Memory B cell (primary cell): ENCODE measurements around the gene TMTC3.

Experiments used
- ATAC-seq: fragments of 150-1000 bp; cut with Tn5 transposase; 2 replicates; pipeline ENCODE4 v1.10.0; 2021; ENCODE audit warnings: low read depth, mild to moderate bottlenecking, moderate library complexity
- DNase-seq, 2 donors: peaks; one replicate each; pipeline ENCODE4 v3.0.0; 2022; ENCODE audit warnings: low spot score in 2 of 2
- H3K27ac Mint-ChIP-seq: one replicate; pipeline ENCODE4 v1.8.0; 2022; ENCODE audit warnings: mild to moderate bottlenecking, moderate library complexity, mixed read lengths
- H3K27me3 Mint-ChIP-seq: one replicate; pipeline ENCODE4 v1.8.0; 2022; ENCODE audit warnings: mixed read lengths
- H3K36me3 Mint-ChIP-seq: one replicate; pipeline ENCODE4 v1.8.0; 2022; ENCODE audit warnings: mild to moderate bottlenecking, mixed read lengths
- H3K4me1 Mint-ChIP-seq: one replicate; pipeline ENCODE4 v1.8.0; 2022; ENCODE audit warnings: mixed read lengths
- H3K4me3 Mint-ChIP-seq: one replicate; pipeline ENCODE4 v1.8.0; 2022; ENCODE audit warnings: mild to moderate bottlenecking, moderate library complexity, mixed read lengths
- H3K9me3 Mint-ChIP-seq: one replicate; pipeline ENCODE4 v1.8.0; 2022; ENCODE audit warnings: mixed read lengths

The TMTC3 gene

GRCh38 chr12:88144546-88145468 lies 2.7 kb downstream of the TMTC3 start:
- Mint-ChIP-seq H3K4me1 (peaks cover 18% of the 10 kb centered on the region), H3K9me3 (no peaks in the 10 kb centered on the region), H3K27ac (no peak overlapping the region), H3K36me3 (peaks cover 11% of the 10 kb centered on the region), H3K27me3 (no peaks in the 10 kb centered on the region), H3K4me3 (no peak overlapping the region)
- ATAC-seq (no peak), DNase-seq (no peak)

GRCh38 chr12:88145567-88146505 lies 3.7 kb downstream of the TMTC3 start:
- no peaks in the 10 kb centered on the region for H3K9me3 Mint-ChIP-seq
- DNase-seq (no peak), ATAC-seq (no peak)
- peaks cover 9% of the 10 kb centered on the region for H3K36me3 Mint-ChIP-seq
- peaks cover 15% of the 10 kb centered on the region for H3K4me1 Mint-ChIP-seq
- no peaks in the 10 kb centered on the region for H3K27me3 Mint-ChIP-seq
- H3K27ac Mint-ChIP-seq = no peak overlapping the region
- H3K4me3 Mint-ChIP-seq = no peak overlapping the region

- ATAC-seq = no peak
- H3K4me3 Mint-ChIP-seq = no peak overlapping the region
- no peak for DNase-seq
- no peak overlapping the region for H3K27ac Mint-ChIP-seq
- no peaks in the 10 kb centered on the region for H3K9me3 Mint-ChIP-seq
- H3K36me3 Mint-ChIP-seq = peaks cover 12% of the 10 kb centered on the region
- H3K4me1 Mint-ChIP-seq = peaks cover 7% of the 10 kb centered on the region
- H3K27me3 Mint-ChIP-seq = no peaks in the 10 kb centered on the region
Observed at GRCh38 chr12:88150063-88150462, 8.0 kb downstream of the TMTC3 start.

GRCh38 chr12:88153959-88154358 lies 11.9 kb downstream of the TMTC3 start:
- ATAC-seq = no peak
- Mint-ChIP-seq H3K27ac (no peak overlapping the region), H3K4me3 (no peak overlapping the region), H3K27me3 (no peaks in the 10 kb centered on the region), H3K4me1 (peaks cover 2% of the 10 kb centered on the region), H3K9me3 (no peaks in the 10 kb centered on the region), H3K36me3 (peaks cover 17% of the 10 kb centered on the region)
- DNase-seq = no peak

- no peak overlapping the region for H3K4me3 Mint-ChIP-seq
- DNase-seq = no peak
Observed at GRCh38 chr12:88156075-88156654, 14.1 kb downstream of the TMTC3 start.

GRCh38 chr12:88163371-88163770 lies 21.3 kb downstream of the TMTC3 start:
- H3K27me3 Mint-ChIP-seq = no peaks in the 10 kb centered on the region
- no peak for DNase-seq
- peaks cover 1% of the 10 kb centered on the region for H3K9me3 Mint-ChIP-seq
- H3K27ac Mint-ChIP-seq = no peak overlapping the region
- H3K4me1 Mint-ChIP-seq = no peaks in the 10 kb centered on the region
- H3K36me3 Mint-ChIP-seq = peaks cover 33% of the 10 kb centered on the region
- H3K4me3 Mint-ChIP-seq = no peak overlapping the region
- no peak for ATAC-seq

More at GRCh38 chr12:88156075-88156654, 14.1 kb downstream of the TMTC3 start:
- no peak for ATAC-seq
- peaks cover 2% of the 10 kb centered on the region for H3K4me1 Mint-ChIP-seq
- no peaks in the 10 kb centered on the region for H3K27me3 Mint-ChIP-seq
- no peaks in the 10 kb centered on the region for H3K9me3 Mint-ChIP-seq
- H3K36me3 Mint-ChIP-seq = peaks cover 15% of the 10 kb centered on the region
- no peak overlapping the region for H3K27ac Mint-ChIP-seq

- Mint-ChIP-seq H3K9me3 (peaks cover 1% of the 10 kb centered on the region), H3K27ac (no peak overlapping the region), H3K4me1 (peaks cover 1% of the 10 kb centered on the region), H3K27me3 (no peaks in the 10 kb centered on the region), H3K4me3 (no peak overlapping the region), H3K36me3 (peaks cover 44% of the 10 kb centered on the region)
- DNase-seq = no peak
- ATAC-seq = no peak
Observed at GRCh38 chr12:88166179-88166578, 24.1 kb downstream of the TMTC3 start.

GRCh38 chr12:88167384-88167783 lies 25.3 kb downstream of the TMTC3 start:
- H3K4me3 Mint-ChIP-seq = no peak overlapping the region
- H3K36me3 Mint-ChIP-seq = peaks cover 43% of the 10 kb centered on the region
- DNase-seq = no peak
- H3K9me3 Mint-ChIP-seq = peaks cover 1% of the 10 kb centered on the region
- no peak overlapping the region for H3K27ac Mint-ChIP-seq
- peaks cover 7% of the 10 kb centered on the region for H3K4me1 Mint-ChIP-seq
- ATAC-seq = no peak
- H3K27me3 Mint-ChIP-seq = no peaks in the 10 kb centered on the region

GRCh38 chr12:88172844-88173407 lies 30.8 kb downstream of the TMTC3 start:
- no peaks in the 10 kb centered on the region for H3K27me3 Mint-ChIP-seq
- ATAC-seq (no peak), DNase-seq (no peak)
- no peak overlapping the region for H3K4me3 Mint-ChIP-seq
- H3K9me3 Mint-ChIP-seq = peaks cover 2% of the 10 kb centered on the region
- peaks cover 7% of the 10 kb centered on the region for H3K4me1 Mint-ChIP-seq
- H3K36me3 Mint-ChIP-seq = peaks cover 43% of the 10 kb centered on the region
- no peak overlapping the region for H3K27ac Mint-ChIP-seq

- peaks cover 1% of the 10 kb centered on the region for H3K9me3 Mint-ChIP-seq
- DNase-seq = no peak
- ATAC-seq = no peak
- H3K4me1 Mint-ChIP-seq = peaks cover 7% of the 10 kb centered on the region
- H3K36me3 Mint-ChIP-seq = peaks cover 48% of the 10 kb centered on the region
- H3K27ac Mint-ChIP-seq = no peak overlapping the region
- no peak overlapping the region for H3K4me3 Mint-ChIP-seq
- no peaks in the 10 kb centered on the region for H3K27me3 Mint-ChIP-seq
Observed at GRCh38 chr12:88175544-88175943, 33.4 kb downstream of the TMTC3 start.

- H3K36me3 Mint-ChIP-seq = peaks cover 56% of the 10 kb centered on the region
- peaks cover 1% of the 10 kb centered on the region for H3K9me3 Mint-ChIP-seq
- H3K4me3 Mint-ChIP-seq = no peak overlapping the region
- DNase-seq = no peak
- H3K27ac Mint-ChIP-seq = no peak overlapping the region
- ATAC-seq = no peak
- no peaks in the 10 kb centered on the region for H3K27me3 Mint-ChIP-seq
- H3K4me1 Mint-ChIP-seq = no peaks in the 10 kb centered on the region
Observed at GRCh38 chr12:88179436-88180014, 37.4 kb downstream of the TMTC3 start.

- Mint-ChIP-seq H3K4me1 (no peaks in the 10 kb centered on the region), H3K36me3 (peaks cover 55% of the 10 kb centered on the region), H3K4me3 (no peak overlapping the region), H3K9me3 (no peaks in the 10 kb centered on the region), H3K27ac (no peak overlapping the region), H3K27me3 (no peaks in the 10 kb centered on the region)
- DNase-seq = no peak
- ATAC-seq = no peak
Observed at GRCh38 chr12:88181881-88182280, 39.8 kb downstream of the TMTC3 start.

GRCh38 chr12:88182416-88182815 lies 40.3 kb downstream of the TMTC3 start:
- H3K27ac Mint-ChIP-seq = no peak overlapping the region
- no peak overlapping the region for H3K4me3 Mint-ChIP-seq
- H3K36me3 Mint-ChIP-seq = peaks cover 52% of the 10 kb centered on the region
- no peaks in the 10 kb centered on the region for H3K27me3 Mint-ChIP-seq
- H3K4me1 Mint-ChIP-seq = no peaks in the 10 kb centered on the region
- no peak for DNase-seq
- no peaks in the 10 kb centered on the region for H3K9me3 Mint-ChIP-seq
- ATAC-seq = no peak
